ENCODE data around the gene RWDD4. TPM values are rescaled to one million over a fixed set of nuclear protein-coding genes. Genes with fewer than 3 reads are reported as not detected.
"Not testable (repeated sequence)": the region's sequence is repeated elsewhere in the genome, so short reads cannot be mapped to it uniquely, and the experiment has no call there.

RWDD4 gene
- total and polyA plus RNA-seq, 3 donors from 2014 or later, result 14.5 to 25.4 (median 23.0) TPM

- intact Hi-C loops (cut with DNase I; ENCODE audit: low total_unique reads), result no loop called here
- peak overlapping the region in 1 of 2 donors; percentile 21 for H3K27ac ChIP-seq
- TF ChIP-seq CTCF (IDR thresholded peaks at IDR 0.05) (no peak), POLR2A (IDR thresholded peaks at IDR 0.05) (no peak)
- H3K9me3 ChIP-seq, result no peaks in the 10 kb centered on the region
- WGBS, 2 donors, result 54 to 73% methylated on average over 10 of the region's 10 CpGs
- H3K27me3 ChIP-seq, result no peaks in the 10 kb centered on the region
- H3K4me3 ChIP-seq, result no peak overlapping the region
- peak; percentile 14 for DNase-seq
- H3K36me3 ChIP-seq (ENCODE audit: low read depth, missing control alignments), result no peaks in the 10 kb centered on the region
- H3K4me1 ChIP-seq, result peaks cover 11% of the 10 kb centered on the region
These were observed 23.7 kb downstream of the RWDD4 start for GRCh38 chr4:183635321-183635720.

GRCh38 chr4:183633476-183634400 is 25.2 kb downstream of the RWDD4 start:
- Histone ChIP-seq H3K4me1 (peaks cover 11% of the 10 kb centered on the region), H3K36me3 (ENCODE audit: low read depth, missing control alignments) (no peaks in the 10 kb centered on the region), H3K9me3 (no peaks in the 10 kb centered on the region), H3K27me3 (no peaks in the 10 kb centered on the region), H3K27ac (no peak overlapping the region), H3K4me3 (no peak overlapping the region)
- TF ChIP-seq CTCF (IDR thresholded peaks at IDR 0.05) (no peak), POLR2A (IDR thresholded peaks at IDR 0.05) (no peak)
- WGBS, 2 donors, result 77 to 84% methylated on average over 11 of the region's 11 CpGs
- DNase-seq, result peak; percentile 21
- intact Hi-C loops (cut with DNase I; ENCODE audit: low total_unique reads), result no loop called here

- no peak overlapping the region for H3K4me3 ChIP-seq
- H3K27me3 ChIP-seq, result no peaks in the 10 kb centered on the region
- no peaks in the 10 kb centered on the region for H3K9me3 ChIP-seq
- intact Hi-C loops (cut with DNase I; ENCODE audit: low total_unique reads), result no loop called here
- H3K27ac ChIP-seq, result no peak overlapping the region
- peak; percentile 59 for DNase-seq
- WGBS, 2 donors, result 65 to 84% methylated on average over 11 to 12 of the region's 12 CpGs
- peaks cover 11% of the 10 kb centered on the region for H3K4me1 ChIP-seq
- H3K36me3 ChIP-seq (ENCODE audit: low read depth, missing control alignments), result no peaks in the 10 kb centered on the region
- TF ChIP-seq POLR2A (IDR thresholded peaks at IDR 0.05), result no peak
These were observed 26.3 kb downstream of the RWDD4 start for GRCh38 chr4:183632689-183633088.

GRCh38 chr4:183631577-183632198 is 27.3 kb downstream of the RWDD4 start:
- 41 to 51% methylated on average over 11 of the region's 11 CpGs for WGBS, 2 donors
- Histone ChIP-seq H3K27ac (peak overlapping the region in 1 of 2 donors; percentile 30), H3K4me1 (peaks cover 11% of the 10 kb centered on the region), H3K36me3 (ENCODE audit: low read depth, missing control alignments) (no peaks in the 10 kb centered on the region), H3K4me3 (no peak overlapping the region), H3K9me3 (no peaks in the 10 kb centered on the region), H3K27me3 (no peaks in the 10 kb centered on the region)
- TF ChIP-seq POLR2A (IDR thresholded peaks at IDR 0.05) (no peak), CTCF (IDR thresholded peaks at IDR 0.05) (no peak)
- intact Hi-C loops (cut with DNase I; ENCODE audit: low total_unique reads), result no loop called here
- peak; percentile 62 for DNase-seq

- Histone ChIP-seq H3K4me3 (no peak overlapping the region), H3K27me3 (no peaks in the 10 kb centered on the region), H3K27ac (no peak overlapping the region), H3K4me1 (peaks cover 6% of the 10 kb centered on the region), H3K9me3 (no peaks in the 10 kb centered on the region), H3K36me3 (ENCODE audit: low read depth, missing control alignments) (no peaks in the 10 kb centered on the region)
- intact Hi-C loops (cut with DNase I; ENCODE audit: low total_unique reads), result no loop called here
- DNase-seq, result peak; percentile 2
- no peak for TF ChIP-seq CTCF (IDR thresholded peaks at IDR 0.05)
- TF ChIP-seq POLR2A (IDR thresholded peaks at IDR 0.05), result no peak
- 78 to 88% methylated on average over 9 to 12 of the region's 12 CpGs for WGBS, 2 donors
These were observed 30.9 kb downstream of the RWDD4 start for GRCh38 chr4:183627979-183628588.

- DNase-seq; H3K36me3 ChIP-seq (ENCODE audit: low read depth, missing control alignments); intact Hi-C loops (cut with DNase I; ENCODE audit: low total_unique reads); H3K4me3 ChIP-seq; H3K4me1 ChIP-seq; H3K9me3 ChIP-seq; H3K27me3 ChIP-seq; H3K27ac ChIP-seq: not testable (repeated sequence)
- 94 to 95% methylated on average over 5 of the region's 5 CpGs for WGBS, 2 donors
These were observed 31.7 kb downstream of the RWDD4 start for GRCh38 chr4:183627286-183627685.
